SK-N-SH (cell line): ENCODE measurements around the gene CEP57L1.

Experiments used
- EP300 ChIP-seq, 2 experiments: IDR thresholded peaks; 2 replicates each; pipeline versions ENCODE4 v1.4.0 to v1.6.1; 2012; ENCODE audit warnings: borderline replicate concordance in 1 of 2, low read depth in 1 of 2, low read length in 1 of 2
- EZH2phosphoT487 ChIP-seq: fragments of 200-600 bp; sonication (generic); IDR thresholded peaks from 2 replicates; pipeline ENCODE4 v1.6.1; 2017; ENCODE audit warnings: low read depth, mixed run types, mild to moderate bottlenecking, antibody characterized with exemption, moderate library complexity, borderline replicate concordance
- FOXJ3 ChIP-seq: sonication (generic); formaldehyde crosslinking; IDR thresholded peaks from 2 replicates; pipeline ENCODE4 v1.5.1; 2020; ENCODE audit warnings: mild to moderate bottlenecking, missing genetic modification reagents
- FOXM1 ChIP-seq: IDR thresholded peaks from 2 replicates; pipeline ENCODE4 v1.4.0; 2012; ENCODE audit warnings: low read depth, mild to moderate bottlenecking
- MXI1 ChIP-seq: IDR thresholded peaks from 2 replicates; pipeline ENCODE4 v1.6.1; 2012; ENCODE audit warnings: mild to moderate bottlenecking, low read depth, low read length, improper control_type of control experiment
- NFIC ChIP-seq: IDR thresholded peaks from 2 replicates; pipeline ENCODE4 v1.4.0; 2012; ENCODE audit warnings: borderline replicate concordance
- POLR2AphosphoS5 ChIP-seq: IDR thresholded peaks from 2 replicates; pipeline ENCODE4 v1.6.1; 2012; ENCODE audit warnings: low read depth, low read length
- TEAD4 ChIP-seq: IDR thresholded peaks from 2 replicates; pipeline ENCODE4 v1.4.0; 2012; ENCODE audit warnings: mild to moderate bottlenecking, borderline replicate concordance; ENCODE audit not compliant: insufficient read depth
- YY1 ChIP-seq: IDR thresholded peaks from 2 replicates; pipeline ENCODE4 v1.4.0; 2012; ENCODE audit warnings: low read depth, mild to moderate bottlenecking
- TF ChIP-seq, protein P1 (sequence below): fragments of 200-600 bp; sonication (generic); IDR thresholded peaks from 2 replicates; pipeline ENCODE4 v1.6.1; 2017; ENCODE audit warnings: antibody characterized with exemption, mild to moderate bottlenecking, moderate library complexity
- TF ChIP-seq, protein P2 (sequence below): IDR thresholded peaks from 2 replicates; pipeline ENCODE4 v1.4.0; 2012; ENCODE audit warnings: low read depth, borderline replicate concordance
- TF ChIP-seq, protein P3 (sequence below): IDR thresholded peaks from 2 replicates; pipeline ENCODE4 v1.4.0; 2012; ENCODE audit warnings: low read depth
- TF ChIP-seq, protein P4 (sequence below): IDR thresholded peaks from 2 replicates; pipeline ENCODE4 v1.6.1; 2012; ENCODE audit warnings: mild to moderate bottlenecking, low read depth, low read length, moderate library complexity

DNA sequence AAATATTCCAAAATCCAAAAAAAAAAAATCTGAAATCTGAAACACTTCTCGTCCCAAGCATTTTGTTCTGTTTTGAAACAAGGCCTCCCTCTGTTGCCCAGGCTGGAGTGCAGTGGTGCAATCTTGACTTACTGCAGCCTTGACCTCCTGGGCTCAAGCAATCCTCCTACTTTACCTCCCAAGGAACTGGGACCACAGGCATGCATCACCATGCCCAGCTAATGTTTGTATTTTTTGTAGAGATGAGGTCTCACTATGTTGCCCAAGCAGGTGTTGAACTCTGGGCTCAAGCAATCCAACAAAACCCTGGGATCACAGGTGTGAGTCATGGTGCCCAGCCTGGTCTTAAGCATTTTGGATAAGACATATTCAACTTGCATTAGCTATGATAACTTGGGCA lies 14.3 kb upstream of the CEP57L1 start:
- TF ChIP-seq, protein P1, sequence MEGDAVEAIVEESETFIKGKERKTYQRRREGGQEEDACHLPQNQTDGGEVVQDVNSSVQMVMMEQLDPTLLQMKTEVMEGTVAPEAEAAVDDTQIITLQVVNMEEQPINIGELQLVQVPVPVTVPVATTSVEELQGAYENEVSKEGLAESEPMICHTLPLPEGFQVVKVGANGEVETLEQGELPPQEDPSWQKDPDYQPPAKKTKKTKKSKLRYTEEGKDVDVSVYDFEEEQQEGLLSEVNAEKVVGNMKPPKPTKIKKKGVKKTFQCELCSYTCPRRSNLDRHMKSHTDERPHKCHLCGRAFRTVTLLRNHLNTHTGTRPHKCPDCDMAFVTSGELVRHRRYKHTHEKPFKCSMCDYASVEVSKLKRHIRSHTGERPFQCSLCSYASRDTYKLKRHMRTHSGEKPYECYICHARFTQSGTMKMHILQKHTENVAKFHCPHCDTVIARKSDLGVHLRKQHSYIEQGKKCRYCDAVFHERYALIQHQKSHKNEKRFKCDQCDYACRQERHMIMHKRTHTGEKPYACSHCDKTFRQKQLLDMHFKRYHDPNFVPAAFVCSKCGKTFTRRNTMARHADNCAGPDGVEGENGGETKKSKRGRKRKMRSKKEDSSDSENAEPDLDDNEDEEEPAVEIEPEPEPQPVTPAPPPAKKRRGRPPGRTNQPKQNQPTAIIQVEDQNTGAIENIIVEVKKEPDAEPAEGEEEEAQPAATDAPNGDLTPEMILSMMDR, result no peak
- TF ChIP-seq, protein P2, sequence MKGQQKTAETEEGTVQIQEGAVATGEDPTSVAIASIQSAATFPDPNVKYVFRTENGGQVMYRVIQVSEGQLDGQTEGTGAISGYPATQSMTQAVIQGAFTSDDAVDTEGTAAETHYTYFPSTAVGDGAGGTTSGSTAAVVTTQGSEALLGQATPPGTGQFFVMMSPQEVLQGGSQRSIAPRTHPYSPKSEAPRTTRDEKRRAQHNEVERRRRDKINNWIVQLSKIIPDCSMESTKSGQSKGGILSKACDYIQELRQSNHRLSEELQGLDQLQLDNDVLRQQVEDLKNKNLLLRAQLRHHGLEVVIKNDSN, result no peak
- TF ChIP-seq POLR2AphosphoS5 (no peak), TEAD4 (no peak), EZH2phosphoT487 (no peak), MXI1 (no peak), FOXJ3 (CRISPR knock-in tag) (no peak), YY1 (no peak), NFIC (no peak), EP300 (IDR thresholded peaks at IDR 0.05; ENCODE audit: borderline replicate concordance in 1 of 2, low read depth in 1 of 2, low read length in 1 of 2) (no peak), FOXM1 (no peak)
- TF ChIP-seq, protein P3, sequence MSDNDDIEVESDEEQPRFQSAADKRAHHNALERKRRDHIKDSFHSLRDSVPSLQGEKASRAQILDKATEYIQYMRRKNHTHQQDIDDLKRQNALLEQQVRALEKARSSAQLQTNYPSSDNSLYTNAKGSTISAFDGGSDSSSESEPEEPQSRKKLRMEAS, result no peak
- TF ChIP-seq, protein P4, sequence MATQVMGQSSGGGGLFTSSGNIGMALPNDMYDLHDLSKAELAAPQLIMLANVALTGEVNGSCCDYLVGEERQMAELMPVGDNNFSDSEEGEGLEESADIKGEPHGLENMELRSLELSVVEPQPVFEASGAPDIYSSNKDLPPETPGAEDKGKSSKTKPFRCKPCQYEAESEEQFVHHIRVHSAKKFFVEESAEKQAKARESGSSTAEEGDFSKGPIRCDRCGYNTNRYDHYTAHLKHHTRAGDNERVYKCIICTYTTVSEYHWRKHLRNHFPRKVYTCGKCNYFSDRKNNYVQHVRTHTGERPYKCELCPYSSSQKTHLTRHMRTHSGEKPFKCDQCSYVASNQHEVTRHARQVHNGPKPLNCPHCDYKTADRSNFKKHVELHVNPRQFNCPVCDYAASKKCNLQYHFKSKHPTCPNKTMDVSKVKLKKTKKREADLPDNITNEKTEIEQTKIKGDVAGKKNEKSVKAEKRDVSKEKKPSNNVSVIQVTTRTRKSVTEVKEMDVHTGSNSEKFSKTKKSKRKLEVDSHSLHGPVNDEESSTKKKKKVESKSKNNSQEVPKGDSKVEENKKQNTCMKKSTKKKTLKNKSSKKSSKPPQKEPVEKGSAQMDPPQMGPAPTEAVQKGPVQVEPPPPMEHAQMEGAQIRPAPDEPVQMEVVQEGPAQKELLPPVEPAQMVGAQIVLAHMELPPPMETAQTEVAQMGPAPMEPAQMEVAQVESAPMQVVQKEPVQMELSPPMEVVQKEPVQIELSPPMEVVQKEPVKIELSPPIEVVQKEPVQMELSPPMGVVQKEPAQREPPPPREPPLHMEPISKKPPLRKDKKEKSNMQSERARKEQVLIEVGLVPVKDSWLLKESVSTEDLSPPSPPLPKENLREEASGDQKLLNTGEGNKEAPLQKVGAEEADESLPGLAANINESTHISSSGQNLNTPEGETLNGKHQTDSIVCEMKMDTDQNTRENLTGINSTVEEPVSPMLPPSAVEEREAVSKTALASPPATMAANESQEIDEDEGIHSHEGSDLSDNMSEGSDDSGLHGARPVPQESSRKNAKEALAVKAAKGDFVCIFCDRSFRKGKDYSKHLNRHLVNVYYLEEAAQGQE, result no peak
